Fibroblast of mammary gland (primary cell): ENCODE data around the gene EML3.

ENCODE experiments used
- DNase-seq: peaks from one replicate; pipeline ENCODE4 v3.0.0-alpha.2; 2010; ENCODE audit warnings: low read depth
- H3K4me3 ChIP-seq: 2 replicates; pipeline ENCODE4 v1.5.1; 2011; ENCODE audit warnings: low read depth, mild to moderate bottlenecking, low read length, moderate library complexity; ENCODE audit not compliant: control insufficient read depth
- TF ChIP-seq, protein P1 (sequence below): conservative IDR thresholded peaks from 2 replicates; pipeline ENCODE4 v1.5.1; 2011; ENCODE audit warnings: low read depth, low read length, inconsistent platforms; ENCODE audit not compliant: control insufficient read depth, insufficient read depth

EML3 gene

DNA sequence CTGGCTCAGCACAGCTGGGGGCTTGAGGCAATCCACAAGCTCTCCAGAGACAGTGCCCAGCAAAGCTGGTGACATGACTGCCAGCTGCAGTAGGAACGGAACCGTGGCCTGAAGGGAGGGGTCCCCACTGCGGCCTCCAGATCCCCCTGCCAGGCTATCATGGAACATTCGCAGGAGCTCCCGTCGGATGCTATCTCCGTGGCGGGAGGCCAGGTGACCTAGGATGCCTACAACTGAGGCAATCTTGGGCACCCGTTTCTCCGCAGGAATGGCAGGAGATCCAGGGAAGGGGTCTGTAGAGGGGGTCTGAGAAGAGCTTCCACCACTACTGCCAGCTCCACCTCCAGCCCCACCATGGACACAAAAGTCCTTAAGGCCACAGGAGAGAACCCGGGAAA lies 36.4 kb upstream of the EML3 start:
- TF ChIP-seq, protein P1, sequence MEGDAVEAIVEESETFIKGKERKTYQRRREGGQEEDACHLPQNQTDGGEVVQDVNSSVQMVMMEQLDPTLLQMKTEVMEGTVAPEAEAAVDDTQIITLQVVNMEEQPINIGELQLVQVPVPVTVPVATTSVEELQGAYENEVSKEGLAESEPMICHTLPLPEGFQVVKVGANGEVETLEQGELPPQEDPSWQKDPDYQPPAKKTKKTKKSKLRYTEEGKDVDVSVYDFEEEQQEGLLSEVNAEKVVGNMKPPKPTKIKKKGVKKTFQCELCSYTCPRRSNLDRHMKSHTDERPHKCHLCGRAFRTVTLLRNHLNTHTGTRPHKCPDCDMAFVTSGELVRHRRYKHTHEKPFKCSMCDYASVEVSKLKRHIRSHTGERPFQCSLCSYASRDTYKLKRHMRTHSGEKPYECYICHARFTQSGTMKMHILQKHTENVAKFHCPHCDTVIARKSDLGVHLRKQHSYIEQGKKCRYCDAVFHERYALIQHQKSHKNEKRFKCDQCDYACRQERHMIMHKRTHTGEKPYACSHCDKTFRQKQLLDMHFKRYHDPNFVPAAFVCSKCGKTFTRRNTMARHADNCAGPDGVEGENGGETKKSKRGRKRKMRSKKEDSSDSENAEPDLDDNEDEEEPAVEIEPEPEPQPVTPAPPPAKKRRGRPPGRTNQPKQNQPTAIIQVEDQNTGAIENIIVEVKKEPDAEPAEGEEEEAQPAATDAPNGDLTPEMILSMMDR = no peak
- H3K4me3 ChIP-seq = no peak overlapping the region
- DNase-seq = no peak

DNA sequence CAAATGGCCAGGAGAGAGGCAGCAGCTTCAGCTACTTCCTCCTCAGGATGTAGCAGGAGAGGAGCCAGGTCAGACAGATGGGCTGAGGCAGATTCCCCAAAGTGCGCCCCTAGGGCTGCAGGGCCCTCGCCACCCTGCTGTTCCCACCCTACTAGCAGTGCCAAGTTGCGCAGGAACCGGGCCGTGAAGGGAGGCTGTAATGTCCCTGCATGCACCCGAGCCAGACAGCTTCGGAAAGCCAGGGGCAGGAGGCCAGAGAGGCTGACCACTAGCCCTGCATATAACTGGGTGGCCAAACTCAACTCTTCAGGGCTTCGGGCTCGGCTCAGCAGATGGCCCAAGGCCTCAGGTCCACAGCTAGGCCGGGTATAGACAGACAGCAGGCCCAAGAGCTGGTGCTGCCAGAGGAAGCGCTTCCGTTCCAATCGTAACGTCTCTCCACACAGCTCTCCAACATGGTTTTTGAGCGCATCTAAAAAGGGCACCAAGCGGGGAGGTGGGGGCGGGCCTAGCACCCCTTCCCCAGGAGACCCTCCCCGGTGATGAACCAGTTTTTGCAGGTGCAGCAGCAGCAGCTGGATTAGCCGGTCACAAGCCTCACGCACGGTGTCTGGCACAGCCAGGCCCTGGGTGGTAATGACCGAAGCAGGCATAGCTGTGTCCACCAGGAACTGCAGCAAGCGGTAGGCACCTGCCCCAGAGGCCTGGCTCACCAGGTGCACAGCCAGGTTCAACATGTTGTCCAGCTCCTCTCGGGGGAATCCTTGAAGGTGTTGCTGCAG lies 35.8 kb upstream of the EML3 start:
- no peak for DNase-seq
- TF ChIP-seq, protein P1 = no peak
- no peak overlapping the region for H3K4me3 ChIP-seq

DNA sequence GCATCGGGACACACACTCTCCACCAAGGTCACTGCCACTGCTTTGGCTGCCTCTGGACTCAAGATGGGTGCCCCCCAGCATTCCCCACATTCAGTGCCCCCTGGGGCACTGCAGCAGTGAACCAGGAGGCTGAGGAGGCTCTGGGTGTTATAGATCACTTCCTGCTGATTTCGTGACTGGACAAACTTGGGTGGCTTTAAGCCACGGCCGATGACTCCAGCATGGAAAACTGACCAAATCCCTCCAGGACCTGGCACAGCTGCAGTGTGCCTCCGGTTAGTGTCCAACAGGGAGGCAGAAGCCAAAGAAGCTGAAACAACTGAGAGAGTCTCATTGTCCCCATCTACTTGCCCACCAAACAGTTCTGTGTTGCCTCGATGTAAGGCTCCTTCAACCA lies 35.0 kb upstream of the EML3 start:
- no peak overlapping the region for H3K4me3 ChIP-seq
- DNase-seq = no peak
- TF ChIP-seq, protein P1 = no peak

DNA sequence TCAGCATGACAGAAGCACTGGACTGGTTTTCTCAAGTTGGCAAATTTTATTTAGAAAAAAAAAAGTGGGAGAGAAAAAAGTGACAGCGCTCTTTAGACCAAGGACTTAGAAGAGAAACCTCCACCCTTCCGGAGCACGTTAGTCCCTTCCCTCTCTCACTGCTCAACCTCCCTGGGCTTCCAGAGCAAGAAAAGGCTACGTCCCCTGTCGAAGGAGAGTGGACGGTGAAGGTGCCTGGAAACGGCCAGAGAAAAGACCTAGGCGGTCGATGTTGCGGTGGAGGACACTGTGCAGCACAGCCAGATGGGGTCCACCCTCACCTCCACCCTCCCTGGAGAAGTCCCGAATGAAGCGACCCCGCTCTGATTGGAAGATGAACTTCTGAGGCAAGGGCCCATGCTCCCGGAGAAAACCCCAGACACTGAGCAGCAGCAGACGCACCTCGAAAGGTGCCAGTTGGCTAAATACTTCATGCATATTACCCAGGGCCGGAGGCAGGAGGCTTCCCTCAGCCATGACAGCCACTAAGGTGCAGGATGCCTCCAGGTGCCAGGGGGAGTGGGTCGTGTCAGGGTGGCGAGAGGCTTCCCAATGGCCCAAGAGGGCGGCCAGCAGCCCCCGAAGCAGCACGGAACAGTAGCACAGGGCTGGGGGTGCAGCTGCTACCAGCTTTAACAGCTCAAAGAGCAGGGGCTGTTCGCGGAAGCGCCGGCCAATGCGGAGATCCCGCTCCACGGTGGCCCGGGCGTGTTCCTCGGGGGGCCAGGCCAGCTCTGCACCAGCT lies 34.4 kb upstream of the EML3 start:
- no peak overlapping the region for H3K4me3 ChIP-seq
- no peak for DNase-seq
- TF ChIP-seq, protein P1 = no peak

DNA sequence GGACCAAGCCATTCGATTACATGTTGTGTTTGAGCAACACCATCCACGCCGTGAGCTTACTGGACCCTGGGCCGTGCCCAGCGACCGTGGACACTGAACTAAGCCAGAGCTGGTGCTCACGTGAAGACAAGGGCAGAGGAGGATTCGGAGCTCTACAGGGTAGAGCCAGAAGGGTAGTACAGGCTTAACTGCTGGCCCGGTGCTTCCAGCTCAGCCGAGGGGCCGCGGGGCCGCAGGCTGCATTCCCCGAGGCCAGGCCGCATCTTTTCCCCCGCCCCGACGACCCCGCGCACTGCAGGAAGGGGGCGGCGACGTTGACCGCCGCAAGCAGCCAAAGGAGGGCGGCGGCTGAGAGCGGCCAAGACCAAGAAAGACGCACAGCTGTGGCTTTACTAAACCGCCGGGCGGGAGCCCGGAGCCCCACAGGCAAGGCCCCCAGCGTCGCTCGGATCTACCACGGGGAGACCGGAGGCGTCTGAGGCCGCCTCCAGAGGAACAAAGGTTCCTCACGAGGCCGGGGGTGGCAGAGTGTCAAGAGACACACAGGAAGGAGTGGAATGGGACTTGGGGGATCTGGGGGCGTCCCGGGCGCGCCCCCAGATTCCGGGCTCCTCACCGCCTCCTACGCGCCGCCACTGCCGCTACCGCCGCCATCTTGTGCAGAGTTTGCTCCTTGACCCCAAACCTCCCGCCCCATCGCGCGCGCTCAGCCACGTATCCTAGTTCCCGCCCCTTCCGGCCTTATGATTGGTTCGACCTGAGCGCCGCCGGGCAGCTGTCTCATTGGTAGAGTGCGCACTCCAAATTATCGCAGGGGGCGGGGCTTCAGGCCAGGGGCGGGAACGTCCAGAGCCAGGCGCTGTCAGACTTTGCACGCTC lies 33.6 kb upstream of the EML3 start, which contains the start of gene GANAB:
GANAB (minus strand) TSS at position 668 of the 879 bp plus-strand sequence; CDS start at position 654, 14 bp downstream.
- TF ChIP-seq, protein P1 = no peak
- peak within 1 kb of the TSS; percentile 82 for H3K4me3 ChIP-seq
- DNase-seq = peak; percentile 96

DNA sequence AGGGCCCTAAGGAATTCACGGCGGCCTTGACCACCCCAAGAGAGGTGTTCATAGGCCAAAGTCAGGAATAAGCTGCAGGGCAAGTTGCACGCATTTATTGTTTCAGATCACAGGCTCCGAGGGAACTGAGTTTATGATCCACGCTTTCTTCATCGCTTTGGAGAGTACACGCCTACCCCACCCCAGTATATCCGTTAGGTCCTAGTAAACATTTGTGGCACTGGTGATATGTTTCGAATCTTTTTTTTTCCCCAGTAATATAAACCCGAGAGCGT lies 33.0 kb upstream of the EML3 start:
- TF ChIP-seq, protein P1 = no peak
- no peak for DNase-seq
- H3K4me3 ChIP-seq = peak overlapping the region; percentile 82
